Measurements from ENCODE around the gene POLR1B.
"Not testable (repeated sequence)": the region's sequence is repeated elsewhere in the genome, so short reads cannot be mapped to it uniquely, and the experiment has no call there.

Gene POLR1B

DNA sequence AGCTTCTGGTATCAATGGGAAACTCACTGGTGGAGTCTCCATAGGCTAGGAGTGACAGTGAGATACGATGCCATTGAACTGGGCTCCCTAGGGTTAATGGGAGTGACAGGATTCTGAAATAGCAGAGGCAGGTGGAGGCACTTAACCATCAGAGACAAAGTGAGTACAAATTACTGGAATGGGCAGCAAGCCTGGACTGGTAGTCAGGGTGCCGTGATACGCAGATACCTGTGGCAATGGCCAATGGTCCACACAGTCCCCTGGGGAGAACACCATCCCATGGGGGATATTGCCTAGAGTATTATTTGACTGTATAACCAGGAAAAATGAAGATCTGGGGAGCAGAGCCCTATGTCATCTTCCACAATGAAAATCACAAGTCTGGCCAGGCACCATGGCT, 59.5 kb downstream of the POLR1B start:
- DNase-seq = peak in 1 of 2 experiments; percentile 10

DNA sequence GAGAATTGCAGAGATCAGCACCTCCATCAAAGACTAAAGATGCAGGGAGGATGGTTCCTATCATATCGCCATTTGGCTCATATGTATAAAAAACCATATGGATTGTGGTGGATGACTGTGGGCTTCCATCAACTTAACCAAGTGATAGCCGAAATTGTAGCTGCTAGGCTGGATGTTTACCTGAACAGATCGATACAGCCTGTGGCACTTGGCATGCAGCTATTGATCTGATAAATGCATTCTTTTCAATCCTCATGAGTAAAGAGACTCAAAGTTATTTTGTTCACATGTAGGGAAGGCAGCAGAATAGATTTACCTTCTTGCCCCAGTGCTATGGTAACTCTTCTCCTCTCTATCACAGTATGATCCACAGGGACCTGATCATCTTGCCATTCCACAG, 60.7 kb downstream of the POLR1B start:
- DNase-seq = no peak

DNA sequence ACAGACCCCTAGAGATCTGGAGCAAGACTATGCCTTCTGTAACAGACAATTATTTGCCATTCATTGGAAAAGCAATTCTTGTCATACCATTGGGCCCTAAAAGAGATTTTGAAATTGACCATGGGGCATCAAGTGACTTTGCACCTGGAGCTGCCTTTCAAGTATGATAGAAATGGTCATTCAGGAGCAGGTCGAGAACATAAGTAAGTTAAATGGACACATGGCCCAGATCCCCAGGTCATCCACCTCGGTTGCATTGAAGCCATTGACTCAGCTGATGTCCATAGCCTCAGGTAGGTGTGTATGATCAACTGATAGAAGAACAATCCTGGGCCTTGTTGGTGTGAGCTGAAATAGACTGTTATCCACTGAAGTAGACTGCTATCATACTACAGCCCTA, 61.5 kb downstream of the POLR1B start:
- no peak for DNase-seq

DNA sequence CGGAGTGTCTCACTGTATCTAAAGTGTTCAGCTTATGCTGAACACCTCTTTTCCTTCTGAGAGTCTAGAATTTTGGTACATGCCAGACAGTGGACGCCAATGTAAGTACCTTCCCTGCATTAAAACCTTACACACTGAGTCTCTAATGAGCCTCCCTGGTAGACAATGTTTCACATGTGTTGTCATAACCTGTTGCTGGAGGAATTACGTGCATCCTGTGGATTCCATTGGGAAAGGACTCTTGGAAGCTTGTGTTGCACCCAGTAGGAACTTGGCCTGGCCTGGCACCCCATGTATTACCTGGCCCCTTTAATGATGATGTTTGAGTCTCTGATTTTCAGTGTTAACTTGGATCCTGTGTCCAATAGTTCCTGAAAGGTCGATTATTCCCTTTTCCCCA, 62.7 kb downstream of the POLR1B start:
- no peak for DNase-seq

DNA sequence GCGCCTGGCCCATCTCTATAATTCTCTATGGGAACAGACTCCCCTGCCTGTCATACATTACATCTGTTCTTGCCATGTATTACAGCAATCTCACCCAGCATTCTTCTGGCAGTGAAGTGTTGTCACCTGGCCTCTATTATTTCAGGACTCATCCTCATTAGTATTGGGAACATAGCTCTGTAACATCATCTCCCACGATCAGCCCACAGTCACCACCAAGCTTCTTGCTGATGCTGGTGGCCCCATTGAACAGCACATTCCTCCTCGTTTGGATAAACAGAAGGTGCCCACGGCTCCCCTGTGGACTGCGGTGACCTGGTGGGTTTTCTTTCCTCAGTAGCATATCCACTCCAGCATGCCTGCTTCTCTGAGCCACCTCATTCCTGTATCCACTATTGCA, 63.7 kb downstream of the POLR1B start:
- DNase-seq = no peak

DNA sequence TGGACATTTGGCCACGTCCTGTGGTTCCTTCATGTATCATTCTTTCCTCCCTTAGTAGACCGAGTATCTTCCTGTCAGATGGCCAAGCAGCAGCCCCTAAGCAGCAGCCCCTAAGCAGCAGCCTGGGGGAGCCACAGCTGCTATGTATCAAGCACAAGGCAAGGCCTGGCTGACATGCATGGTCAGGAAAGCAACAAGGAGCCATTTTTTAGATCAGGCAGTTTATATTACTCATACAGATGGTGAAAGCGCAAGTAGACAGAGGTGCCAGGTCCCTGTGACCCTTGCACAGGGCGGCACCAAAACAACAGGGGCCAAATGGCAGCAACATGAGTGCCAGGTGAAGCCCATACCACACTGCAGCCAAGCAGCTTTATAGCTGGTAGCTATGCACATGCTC, 64.3 kb downstream of the POLR1B start:
- no peak for DNase-seq

DNA sequence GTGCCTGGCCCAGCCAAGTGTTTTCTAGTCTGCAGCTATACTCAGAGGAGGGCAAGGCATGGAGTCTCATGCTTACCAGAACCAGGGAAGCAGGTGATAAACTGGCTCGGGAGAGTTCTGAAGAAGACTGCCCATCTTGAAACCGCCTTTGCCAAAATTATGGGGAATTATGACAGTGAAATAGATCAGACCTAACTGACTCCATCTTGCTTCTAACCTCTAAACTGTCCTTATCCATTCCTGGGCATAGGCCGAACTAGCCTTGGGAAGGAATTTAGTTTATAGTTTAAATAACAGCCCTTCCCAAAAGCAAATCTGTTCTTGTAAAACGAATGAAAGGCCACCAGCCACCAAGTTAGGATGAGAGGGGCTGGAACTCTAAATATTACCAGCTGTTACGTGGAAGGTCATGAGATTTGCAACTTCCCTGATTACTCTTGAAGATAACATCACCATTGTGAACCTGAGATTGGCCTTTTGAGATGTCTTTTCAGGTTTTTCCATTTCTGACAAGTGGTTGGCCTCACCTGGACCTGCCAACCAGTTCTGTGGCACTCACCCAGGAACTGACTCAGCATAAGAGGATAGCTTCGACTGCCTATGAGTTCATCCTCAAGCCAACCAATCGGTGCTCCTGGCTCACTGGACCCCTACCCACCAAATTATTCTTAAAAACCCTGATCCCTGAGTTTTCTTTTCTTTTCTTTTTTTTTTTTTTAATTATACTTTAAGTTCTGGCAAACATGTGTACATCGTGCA, 65.6 kb downstream of the POLR1B start:
- no peak for DNase-seq

DNA sequence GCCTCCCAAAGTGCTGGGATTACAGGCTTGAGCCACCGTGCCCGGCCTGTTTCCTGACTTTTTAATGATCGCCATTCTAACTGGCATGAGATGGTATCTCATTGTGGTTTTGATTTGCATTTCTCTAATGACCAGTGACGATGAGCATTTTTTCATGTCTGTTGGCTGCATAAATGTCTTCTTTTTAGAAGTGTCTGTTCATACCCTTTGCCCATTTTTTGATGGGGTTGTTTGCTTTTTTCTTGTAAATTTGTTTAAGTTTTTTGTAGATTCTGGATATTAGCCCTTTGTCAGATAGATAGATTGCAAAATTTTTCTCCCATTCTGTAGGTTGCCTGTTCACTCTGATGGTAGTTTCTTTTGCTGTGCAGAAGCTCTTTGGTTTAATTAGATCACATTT, 67.1 kb downstream of the POLR1B start:
- DNase-seq = not testable (repeated sequence)

DNA sequence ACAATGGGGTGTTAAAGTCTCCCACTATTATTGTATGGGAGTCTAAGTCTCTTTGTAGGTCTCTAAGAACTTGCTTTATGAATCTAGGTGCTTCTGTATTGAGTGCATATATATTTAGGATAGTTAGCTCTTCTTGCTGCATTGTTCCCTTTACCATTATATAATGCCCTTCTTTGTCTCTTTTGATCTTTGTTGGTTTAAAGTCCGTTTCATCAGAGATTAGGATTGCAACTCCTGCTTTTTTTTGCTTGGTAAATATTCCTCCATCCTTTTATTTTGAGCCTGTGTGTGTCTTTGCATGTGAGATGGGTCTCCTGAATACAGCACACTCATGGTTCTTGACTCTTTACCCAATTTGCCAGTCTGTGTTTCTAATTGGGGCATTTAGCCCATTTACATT, 70.0 kb downstream of the POLR1B start:
- not testable (repeated sequence) for DNase-seq

DNA sequence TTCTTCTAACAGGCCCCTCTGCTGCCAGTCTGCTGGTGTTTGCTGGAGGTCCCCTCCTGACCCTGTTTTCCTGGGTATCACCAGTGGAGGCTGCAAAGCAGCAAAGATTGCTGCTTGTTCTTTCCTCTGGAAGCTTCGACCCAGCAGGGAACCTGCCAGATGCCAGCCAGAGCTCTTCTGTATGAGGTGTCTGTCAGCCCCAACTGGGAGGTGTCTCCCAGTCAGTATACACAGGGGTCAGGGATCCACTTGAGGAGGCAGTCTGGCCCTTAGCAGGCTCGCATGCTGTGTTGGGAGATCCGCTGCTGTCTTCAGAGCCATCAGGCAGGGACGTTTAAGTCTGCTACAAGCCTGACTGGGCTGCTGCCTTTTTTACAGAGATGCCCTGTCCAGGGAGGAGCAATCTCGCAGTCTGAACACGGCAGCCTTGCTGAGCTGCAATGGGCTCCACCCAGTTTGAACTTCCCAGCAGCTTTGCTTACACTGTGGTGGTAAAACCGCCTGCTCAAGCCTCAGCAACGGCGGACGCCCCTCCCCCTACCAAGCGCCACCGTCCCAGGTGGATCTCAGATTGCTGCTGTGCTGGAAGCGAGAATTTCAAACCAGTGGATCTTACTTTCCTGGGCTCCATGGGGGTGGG, 72.1 kb downstream of the POLR1B start:
- DNase-seq = no peak

DNA sequence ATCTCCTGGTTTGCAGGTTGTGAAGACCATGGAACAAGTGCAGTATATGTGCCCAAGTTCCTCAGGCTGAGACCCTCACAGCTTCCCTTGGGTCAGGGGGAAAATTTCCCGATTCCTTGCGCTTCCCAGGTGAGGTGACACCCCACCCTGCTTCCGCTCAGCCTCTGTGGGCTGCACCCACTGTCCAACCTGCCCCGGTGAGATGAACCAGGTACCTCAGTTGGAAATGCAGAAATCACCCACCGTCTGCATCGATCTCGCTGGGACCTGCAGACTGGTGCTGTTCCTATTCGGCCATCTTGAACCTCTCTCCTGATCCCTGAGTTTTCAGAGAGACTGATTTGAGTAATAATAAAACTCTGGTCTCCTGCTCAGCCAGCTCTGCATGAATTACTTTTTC, 72.8 kb downstream of the POLR1B start:
- DNase-seq = no peak

DNA sequence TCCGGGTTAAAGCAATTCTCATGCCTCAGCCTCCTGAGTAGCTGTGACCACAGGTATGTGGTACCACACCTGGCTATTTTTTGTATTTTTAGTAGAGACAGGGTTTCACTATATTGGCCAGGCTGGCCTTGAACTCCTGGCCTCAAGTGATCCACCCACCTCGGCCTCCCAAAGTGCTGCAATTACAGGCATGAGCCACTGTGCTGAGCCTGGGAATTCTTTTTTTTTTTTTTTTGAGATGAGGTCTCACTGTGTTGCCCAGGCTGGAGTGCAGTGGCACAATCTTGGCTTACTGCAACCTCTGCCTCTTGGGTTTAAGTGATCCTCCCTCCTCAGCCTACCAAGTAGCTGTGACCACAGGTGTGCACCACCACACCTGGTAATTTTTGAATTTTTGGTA, 73.5 kb downstream of the POLR1B start:
- not testable (repeated sequence) for DNase-seq

DNA sequence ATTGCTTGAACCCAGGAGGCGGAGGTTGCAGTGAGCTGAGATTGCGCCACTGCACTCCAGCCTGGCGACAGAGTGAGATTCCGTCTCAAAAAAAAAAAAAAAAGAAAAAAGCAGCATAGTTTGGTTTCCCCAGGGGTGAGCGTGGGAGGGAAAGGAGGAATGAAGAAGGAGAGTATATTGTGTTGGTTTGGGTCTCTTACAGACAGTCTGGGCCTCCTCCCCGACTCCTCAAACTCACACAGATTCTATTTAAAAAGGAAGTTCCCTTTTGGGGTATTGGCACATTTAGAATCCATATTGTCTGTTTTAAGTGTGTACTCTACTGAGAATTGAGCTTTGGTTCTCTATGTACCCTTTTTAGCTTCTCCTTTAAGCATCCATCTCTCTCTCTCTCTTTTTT, 76.1 kb downstream of the POLR1B start:
- no peak for DNase-seq

DNA sequence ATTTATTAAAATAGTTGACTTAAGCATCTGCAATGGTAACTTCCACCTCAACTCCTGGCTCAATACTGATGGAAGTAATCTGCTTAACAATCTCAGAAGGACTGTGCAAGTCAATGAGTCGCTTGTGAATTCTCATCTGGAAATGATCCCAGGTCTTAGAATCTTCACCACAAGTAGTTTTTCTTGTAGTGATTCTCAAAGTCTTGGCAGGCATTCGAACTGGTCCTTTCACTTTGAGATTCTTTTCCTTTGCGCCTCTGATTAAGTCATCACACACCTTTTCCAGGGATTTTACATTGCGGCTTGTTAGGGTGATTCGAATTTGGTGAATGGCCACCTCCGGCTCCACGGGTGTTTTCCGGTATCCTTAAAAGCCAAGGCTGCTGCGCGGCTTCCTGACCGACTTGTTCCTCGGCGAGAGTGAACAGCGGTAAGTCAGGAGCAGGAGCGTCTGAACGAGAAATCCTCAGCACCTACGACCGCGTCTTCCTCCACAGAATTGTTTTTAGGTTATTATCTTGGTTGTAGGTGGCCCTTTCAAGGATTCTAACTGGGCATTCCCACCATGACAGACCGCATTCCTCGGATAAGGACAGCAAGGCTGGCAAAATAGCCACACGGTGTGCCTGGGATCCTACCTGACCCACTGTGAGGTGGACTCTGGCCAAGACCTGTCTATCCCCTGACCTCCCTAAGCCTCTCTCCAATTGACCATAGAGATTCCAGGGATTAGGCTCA, 79.7 kb downstream of the POLR1B start:
- peak in 1 of 2 experiments; percentile 5 for DNase-seq

DNA sequence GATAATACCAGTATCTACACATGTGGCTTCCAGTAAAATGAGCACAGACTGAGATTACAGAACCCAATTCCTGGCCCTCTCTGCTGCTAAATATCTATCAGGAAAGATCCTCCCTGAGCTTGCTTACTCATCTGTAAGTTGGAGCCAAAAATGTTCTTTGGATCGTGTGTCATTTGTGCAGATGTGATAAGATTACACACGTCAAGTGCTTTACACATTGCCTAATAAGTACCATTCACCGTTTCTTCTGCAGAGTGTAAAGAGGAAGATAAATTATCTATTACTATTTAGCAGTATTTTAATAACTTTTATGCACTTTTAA, 80.2 kb downstream of the POLR1B start:
- DNase-seq = no peak

DNA sequence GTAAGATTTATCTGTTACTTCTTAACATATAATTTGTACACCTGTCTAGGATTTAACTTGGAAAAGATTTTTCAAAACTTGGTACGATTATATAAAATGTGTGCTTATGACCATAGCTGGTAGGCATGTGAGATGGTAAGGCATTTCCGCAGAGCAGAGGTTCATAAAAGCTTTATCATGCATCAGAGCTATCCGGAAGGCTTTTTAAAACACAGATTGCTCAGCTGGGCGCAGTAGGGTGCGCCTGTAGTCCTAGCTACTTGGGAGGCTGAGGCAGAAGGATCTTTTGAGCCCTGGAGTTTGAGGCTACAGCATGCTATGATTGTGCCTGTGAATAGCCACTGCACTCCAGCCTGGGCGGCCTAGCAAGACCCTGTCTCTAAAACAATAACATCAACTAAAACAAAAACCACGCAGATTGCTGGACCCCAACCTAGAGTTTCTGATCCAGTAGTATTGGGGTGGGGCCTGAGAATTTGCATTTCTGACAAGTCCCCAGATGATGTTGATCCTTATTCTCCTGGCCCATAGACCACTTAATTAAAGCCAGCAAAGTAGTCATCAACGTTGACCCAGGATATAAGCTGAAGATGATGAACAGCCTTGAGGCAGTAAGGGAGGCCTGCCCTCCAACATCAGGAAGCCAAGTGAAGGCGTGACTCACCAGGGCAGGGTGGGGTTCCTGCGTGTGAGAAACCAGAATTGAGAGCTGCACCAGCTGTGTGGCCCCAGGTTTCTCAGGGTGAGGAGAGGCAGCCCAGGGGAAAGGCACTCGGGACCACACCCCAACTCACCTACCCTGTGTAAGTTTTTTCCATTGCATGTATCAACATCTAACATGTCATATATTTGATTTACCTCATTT, 81.9 kb downstream of the POLR1B start:
- DNase-seq = peak; percentile 75 to 78

DNA sequence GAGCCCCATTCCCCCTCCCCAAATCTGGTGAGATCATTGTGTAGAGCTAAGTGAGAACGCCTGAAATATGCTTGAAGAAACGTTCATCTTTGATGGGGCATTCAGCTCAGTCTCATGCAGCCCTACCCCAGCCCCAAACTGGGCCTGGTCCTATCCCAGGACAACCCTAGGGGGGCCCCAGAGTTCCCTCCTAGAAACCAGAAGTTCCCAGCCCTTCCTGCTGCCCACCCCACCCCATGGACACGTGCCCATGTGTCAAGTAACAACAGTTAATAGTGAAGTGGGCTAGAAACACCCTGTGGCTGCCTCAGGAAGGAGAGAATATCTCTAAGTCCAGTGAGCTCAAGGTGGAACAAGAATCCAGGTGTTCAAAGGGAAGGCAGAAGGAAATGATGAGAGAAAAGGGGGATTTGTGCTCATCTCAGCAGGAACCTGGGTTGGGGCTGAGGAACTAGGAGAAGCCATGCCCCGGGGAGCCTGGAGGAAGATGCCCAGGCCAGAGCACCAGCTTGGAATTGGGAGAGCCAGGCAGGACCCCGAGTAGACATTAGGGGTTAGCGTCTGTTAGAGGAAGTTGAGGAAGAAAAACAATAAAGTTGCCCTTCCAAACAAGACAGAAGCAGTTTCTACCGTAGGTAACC, 83.3 kb downstream of the POLR1B start:
- no peak for DNase-seq

DNA sequence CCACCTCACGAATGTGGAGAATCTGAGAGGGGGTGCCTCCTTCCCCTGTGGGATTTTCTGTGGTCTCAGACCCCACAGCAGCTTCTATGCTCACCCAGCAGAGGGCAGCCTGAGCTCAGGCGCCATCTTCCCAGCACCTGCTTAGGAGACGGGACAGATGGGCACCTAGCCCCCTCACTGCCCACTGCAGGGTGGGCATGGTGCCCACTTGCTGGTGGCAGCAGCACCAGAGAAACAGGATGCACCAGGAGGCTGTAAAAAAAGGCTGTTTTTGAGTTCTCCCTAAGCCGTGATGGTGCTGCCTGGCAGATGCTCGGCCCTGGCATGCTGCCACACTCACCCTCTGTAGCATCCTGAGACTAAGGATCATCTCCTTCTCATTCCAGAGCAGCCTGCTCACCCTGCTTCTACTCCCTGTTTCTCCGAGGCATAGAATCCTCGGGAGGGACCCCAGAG, 84.4 kb downstream of the POLR1B start:
- peak; percentile 77 to 82 for DNase-seq

Measured in activated T-cell treated with anti-CD3 and anti-CD28 coated beads, Interleukin-2, amount 50 U/mL, for 48 hours (primary cell).